ENCODE measurements around the gene PRAMEF12.
"Not testable (repeated sequence)": the region's sequence is repeated elsewhere in the genome, so short reads cannot be mapped to it uniquely, and the experiment has no call there.

Gene PRAMEF12

GRCh38 chr1:12773438-12773837 is at the start of gene PRAMEF12:
Gene PRAMEF12, plus strand, starts transcription at chr1:12773738. Its CDS starts 1,130 bp downstream, at chr1:12774868.
- Histone ChIP-seq H3K9ac (ENCODE audit: low read depth in 1 of 2, low read length in 2 of 2) (no peak within 1 kb of the TSS), H3K27me3 (ENCODE audit: control insufficient read depth in 1 of 2, insufficient read depth in 2 of 2, low read length in 2 of 2) (peaks cover 0 to 3% of the 10 kb centered on the region in 2 donors), H3K4me1 (ENCODE audit: control insufficient read depth in 1 of 2, insufficient read depth in 2 of 2, low read length in 2 of 2) (no peaks in the 10 kb centered on the region), H3K9me3 (ENCODE audit: control insufficient read depth in 1 of 2, low read length in 2 of 2) (no peaks in the 10 kb centered on the region), H3K27ac (ENCODE audit: low read depth, low read length) (no peak within 1 kb of the TSS), H3K36me3 (ENCODE audit: control insufficient read depth in 1 of 2, insufficient read depth in 2 of 2, low read length in 2 of 2) (no peaks in the 10 kb centered on the region), H3K4me3 (ENCODE audit: low read depth in 1 of 2, low read length in 2 of 2) (no peak within 1 kb of the TSS)

DNA sequence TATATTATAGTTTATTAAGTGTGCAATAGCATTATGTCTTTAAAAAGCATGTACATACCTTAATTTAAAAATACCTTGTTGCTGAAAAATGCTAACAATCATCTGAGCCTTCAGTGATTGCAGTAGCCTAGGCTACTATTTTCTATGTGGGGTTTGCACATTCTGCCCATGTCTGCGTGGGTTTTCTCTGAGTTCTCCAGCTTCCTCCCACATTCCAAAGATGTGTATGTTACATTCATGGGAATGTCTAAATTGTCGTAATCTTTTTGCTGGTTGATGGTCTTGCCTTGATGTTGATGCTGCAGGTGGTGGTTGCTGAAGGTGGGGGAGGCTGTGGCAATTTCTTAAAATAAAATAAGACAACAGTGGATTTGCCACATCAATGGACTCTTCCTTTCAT is 45.1 kb upstream of the PRAMEF12 start:
- Histone ChIP-seq H3K4me3 (ENCODE audit: low read depth in 1 of 2, low read length in 2 of 2) (no peak overlapping the region), H3K9ac (ENCODE audit: low read depth in 1 of 2, low read length in 2 of 2) (no peak overlapping the region), H3K4me1 (ENCODE audit: control insufficient read depth in 1 of 2, insufficient read depth in 2 of 2, low read length in 2 of 2) (no peaks in the 10 kb centered on the region), H3K27ac (ENCODE audit: low read depth, low read length) (no peak overlapping the region), H3K27me3 (ENCODE audit: control insufficient read depth in 1 of 2, insufficient read depth in 2 of 2, low read length in 2 of 2) (no peaks in the 10 kb centered on the region), H3K9me3 (ENCODE audit: control insufficient read depth in 1 of 2, low read length in 2 of 2) (peaks cover 0 to 3% of the 10 kb centered on the region in 2 donors), H3K36me3 (ENCODE audit: control insufficient read depth in 1 of 2, insufficient read depth in 2 of 2, low read length in 2 of 2) (no peaks in the 10 kb centered on the region)

- no peaks in the 10 kb centered on the region for H3K27me3 ChIP-seq (ENCODE audit: control insufficient read depth in 1 of 2, insufficient read depth in 2 of 2, low read length in 2 of 2)
- H3K4me1 ChIP-seq (ENCODE audit: control insufficient read depth in 1 of 2, insufficient read depth in 2 of 2, low read length in 2 of 2): no peaks in the 10 kb centered on the region
- H3K4me3 ChIP-seq (ENCODE audit: low read depth in 1 of 2, low read length in 2 of 2): no peak overlapping the region
- H3K9me3 ChIP-seq (ENCODE audit: control insufficient read depth in 1 of 2, low read length in 2 of 2): peaks cover 0 to 3% of the 10 kb centered on the region in 2 donors
- H3K9ac ChIP-seq (ENCODE audit: low read depth in 1 of 2, low read length in 2 of 2): no peak overlapping the region
- H3K27ac ChIP-seq (ENCODE audit: low read depth, low read length): no peak overlapping the region
- H3K36me3 ChIP-seq (ENCODE audit: control insufficient read depth in 1 of 2, insufficient read depth in 2 of 2, low read length in 2 of 2): no peaks in the 10 kb centered on the region
These were observed 43.4 kb upstream of the PRAMEF12 start for GRCh38 chr1:12730156-12730555.

DNA sequence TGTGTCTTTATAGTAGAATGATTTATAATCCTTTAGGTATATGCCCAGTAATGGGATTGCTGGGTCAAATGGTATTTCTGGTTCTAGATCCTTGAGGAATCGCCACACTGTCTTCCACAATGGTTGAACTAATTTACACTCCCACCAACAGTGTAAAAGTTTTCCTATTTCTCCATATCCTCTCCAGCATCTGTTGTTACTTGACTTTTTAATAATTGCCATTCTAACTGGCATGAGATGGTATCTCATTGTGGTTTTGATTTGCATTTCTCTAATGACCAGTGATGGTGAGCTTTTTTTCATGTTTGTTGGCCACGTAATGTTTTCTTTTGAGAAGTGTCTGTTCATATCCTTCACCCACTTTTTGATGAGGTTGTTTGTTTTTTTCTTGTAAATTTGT is 42.5 kb upstream of the PRAMEF12 start:
- not testable (repeated sequence) for H3K4me1 ChIP-seq (ENCODE audit: control insufficient read depth in 1 of 2, insufficient read depth in 2 of 2, low read length in 2 of 2); H3K9me3 ChIP-seq (ENCODE audit: control insufficient read depth in 1 of 2, low read length in 2 of 2); H3K36me3 ChIP-seq (ENCODE audit: control insufficient read depth in 1 of 2, insufficient read depth in 2 of 2, low read length in 2 of 2); H3K27me3 ChIP-seq (ENCODE audit: control insufficient read depth in 1 of 2, insufficient read depth in 2 of 2, low read length in 2 of 2); H3K4me3 ChIP-seq (ENCODE audit: low read depth in 1 of 2, low read length in 2 of 2); H3K27ac ChIP-seq (ENCODE audit: low read depth, low read length); H3K9ac ChIP-seq (ENCODE audit: low read depth in 1 of 2, low read length in 2 of 2)

DNA sequence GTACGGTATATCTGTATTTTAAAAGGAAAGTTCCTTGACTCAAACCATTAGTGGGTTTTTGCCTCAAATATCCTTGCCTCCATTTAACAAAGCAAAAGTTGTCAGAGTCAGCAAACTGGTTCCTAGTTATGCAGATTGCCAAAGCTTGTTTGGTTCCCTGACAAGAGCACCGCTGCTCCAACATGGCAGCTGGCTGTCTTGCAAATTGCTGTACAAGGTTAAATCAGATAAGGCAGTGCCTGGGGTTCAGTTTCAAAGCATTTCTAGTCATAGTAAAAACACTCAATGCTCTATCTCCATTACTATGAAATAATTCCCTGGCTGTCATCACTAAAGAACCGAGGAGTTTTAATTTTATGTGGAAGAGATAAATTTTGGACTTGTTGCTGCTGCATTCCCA is 38.9 kb upstream of the PRAMEF12 start:
- no peaks in the 10 kb centered on the region for H3K36me3 ChIP-seq (ENCODE audit: control insufficient read depth in 1 of 2, insufficient read depth in 2 of 2, low read length in 2 of 2)
- no peak overlapping the region for H3K9ac ChIP-seq (ENCODE audit: low read depth in 1 of 2, low read length in 2 of 2)
- no peaks in the 10 kb centered on the region for H3K4me1 ChIP-seq (ENCODE audit: control insufficient read depth in 1 of 2, insufficient read depth in 2 of 2, low read length in 2 of 2)
- H3K4me3 ChIP-seq (ENCODE audit: low read depth in 1 of 2, low read length in 2 of 2): no peak overlapping the region
- no peak overlapping the region for H3K27ac ChIP-seq (ENCODE audit: low read depth, low read length)
- peaks cover 0 to 3% of the 10 kb centered on the region in 2 donors for H3K9me3 ChIP-seq (ENCODE audit: control insufficient read depth in 1 of 2, low read length in 2 of 2)
- H3K27me3 ChIP-seq (ENCODE audit: control insufficient read depth in 1 of 2, insufficient read depth in 2 of 2, low read length in 2 of 2): no peaks in the 10 kb centered on the region

- H3K36me3 ChIP-seq (ENCODE audit: control insufficient read depth in 1 of 2, insufficient read depth in 2 of 2, low read length in 2 of 2): no peaks in the 10 kb centered on the region
These were observed 34.6 kb upstream of the PRAMEF12 start for GRCh38 chr1:12738934-12739333.

GRCh38 chr1:12739613-12740012 is 33.9 kb upstream of the PRAMEF12 start:
- Histone ChIP-seq H3K9ac (ENCODE audit: low read depth in 1 of 2, low read length in 2 of 2) (no peak overlapping the region), H3K4me1 (ENCODE audit: control insufficient read depth in 1 of 2, insufficient read depth in 2 of 2, low read length in 2 of 2) (no peaks in the 10 kb centered on the region), H3K27me3 (ENCODE audit: control insufficient read depth in 1 of 2, insufficient read depth in 2 of 2, low read length in 2 of 2) (peaks cover 0 to 5% of the 10 kb centered on the region in 2 donors), H3K9me3 (ENCODE audit: control insufficient read depth in 1 of 2, low read length in 2 of 2) (no peaks in the 10 kb centered on the region), H3K36me3 (ENCODE audit: control insufficient read depth in 1 of 2, insufficient read depth in 2 of 2, low read length in 2 of 2) (no peaks in the 10 kb centered on the region), H3K27ac (ENCODE audit: low read depth, low read length) (no peak overlapping the region), H3K4me3 (ENCODE audit: low read depth in 1 of 2, low read length in 2 of 2) (no peak overlapping the region)

More at GRCh38 chr1:12738934-12739333, 34.6 kb upstream of the PRAMEF12 start:
- no peak overlapping the region for H3K9ac ChIP-seq (ENCODE audit: low read depth in 1 of 2, low read length in 2 of 2)
- no peaks in the 10 kb centered on the region for H3K4me1 ChIP-seq (ENCODE audit: control insufficient read depth in 1 of 2, insufficient read depth in 2 of 2, low read length in 2 of 2)
- no peaks in the 10 kb centered on the region for H3K9me3 ChIP-seq (ENCODE audit: control insufficient read depth in 1 of 2, low read length in 2 of 2)
- no peak overlapping the region for H3K4me3 ChIP-seq (ENCODE audit: low read depth in 1 of 2, low read length in 2 of 2)
- H3K27me3 ChIP-seq (ENCODE audit: control insufficient read depth in 1 of 2, insufficient read depth in 2 of 2, low read length in 2 of 2): peaks cover 0 to under 1% of the 10 kb centered on the region in 2 donors
- H3K27ac ChIP-seq (ENCODE audit: low read depth, low read length): no peak overlapping the region

DNA sequence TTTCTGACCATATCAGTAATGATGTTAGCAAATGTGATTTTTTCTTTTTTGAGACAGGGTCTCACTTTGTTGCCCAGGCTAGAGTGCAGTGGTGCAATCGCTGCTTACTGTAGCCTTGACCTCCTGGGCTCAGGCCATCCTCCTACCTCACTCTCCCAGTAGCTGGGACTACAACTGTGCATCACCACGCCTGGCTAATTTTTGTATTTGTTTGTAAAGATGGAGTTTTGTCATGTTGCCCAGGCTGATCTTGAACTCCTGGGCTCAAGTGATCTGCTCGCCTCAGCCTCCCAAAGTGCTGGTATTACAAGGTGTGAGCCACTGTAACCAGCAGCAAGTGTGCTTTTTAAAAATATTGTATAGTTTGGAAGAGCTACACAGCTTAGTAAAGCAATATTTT is 31.6 kb upstream of the PRAMEF12 start:
- Histone ChIP-seq H3K4me3 (ENCODE audit: low read depth in 1 of 2, low read length in 2 of 2) (no peak overlapping the region), H3K27me3 (ENCODE audit: control insufficient read depth in 1 of 2, insufficient read depth in 2 of 2, low read length in 2 of 2) (peaks cover 0 to 5% of the 10 kb centered on the region in 2 donors), H3K9ac (ENCODE audit: low read depth in 1 of 2, low read length in 2 of 2) (no peak overlapping the region), H3K27ac (ENCODE audit: low read depth, low read length) (no peak overlapping the region), H3K36me3 (ENCODE audit: control insufficient read depth in 1 of 2, insufficient read depth in 2 of 2, low read length in 2 of 2) (no peaks in the 10 kb centered on the region), H3K9me3 (ENCODE audit: control insufficient read depth in 1 of 2, low read length in 2 of 2) (no peaks in the 10 kb centered on the region), H3K4me1 (ENCODE audit: control insufficient read depth in 1 of 2, insufficient read depth in 2 of 2, low read length in 2 of 2) (no peaks in the 10 kb centered on the region)

DNA sequence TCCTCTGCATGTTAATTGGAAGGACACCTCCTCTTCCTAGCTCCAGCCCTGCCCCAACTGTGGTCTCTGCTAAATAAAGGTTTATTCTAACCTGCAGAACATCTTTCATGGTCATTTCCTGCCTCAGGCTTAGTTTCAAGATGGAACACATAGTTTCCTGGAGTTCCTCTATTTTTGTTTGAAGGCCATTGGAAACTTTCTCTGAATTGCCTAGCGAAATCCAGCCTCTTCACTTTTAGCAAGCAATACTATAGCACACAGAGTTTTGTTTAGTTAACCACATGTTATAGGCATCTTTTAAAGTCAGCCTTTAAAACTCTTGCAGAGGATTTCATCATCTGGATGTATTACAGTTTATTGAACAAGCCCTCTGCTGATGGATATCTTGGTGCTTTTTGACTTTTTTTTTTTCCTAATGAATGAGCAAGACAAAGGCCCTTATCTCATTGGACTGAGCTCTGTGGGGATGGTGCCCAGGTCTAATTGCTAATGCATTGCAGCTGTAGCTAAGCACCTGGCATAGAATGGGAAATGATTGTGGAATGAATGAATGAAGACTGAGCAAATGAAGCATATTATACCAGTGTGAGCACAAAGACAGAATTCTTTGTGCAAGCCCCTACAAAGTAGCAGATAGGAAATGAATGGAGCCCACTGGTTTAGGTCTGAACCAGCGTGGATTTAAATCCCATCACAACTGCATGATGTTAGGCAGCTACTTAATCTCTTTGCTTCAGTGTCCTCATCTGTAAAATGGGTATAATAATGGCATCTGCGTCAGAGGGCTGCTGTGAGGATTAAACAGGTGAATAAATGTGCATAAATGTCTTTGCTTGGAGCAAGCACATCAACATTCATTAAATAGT is 28.2 kb upstream of the PRAMEF12 start:
- no peak overlapping the region for H3K27ac ChIP-seq (ENCODE audit: low read depth, low read length)
- peaks cover 0 to 5% of the 10 kb centered on the region in 2 donors for H3K27me3 ChIP-seq (ENCODE audit: control insufficient read depth in 1 of 2, insufficient read depth in 2 of 2, low read length in 2 of 2)

DNA sequence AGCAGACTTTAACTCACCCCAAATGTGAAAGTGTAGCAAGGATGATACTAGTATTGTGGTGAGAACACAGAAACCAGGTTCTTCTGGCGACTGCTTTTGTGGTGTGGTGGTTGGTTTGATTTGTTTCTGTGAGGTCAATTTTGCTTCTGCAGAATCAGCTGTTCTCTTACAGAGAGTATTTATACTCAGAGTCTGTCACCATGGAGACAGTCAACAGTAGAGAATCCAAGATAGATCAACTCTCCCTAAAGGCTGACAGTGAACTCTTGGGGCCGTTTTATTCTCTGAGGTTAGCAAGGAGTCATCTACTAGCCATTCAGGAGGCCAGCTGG is 27.6 kb upstream of the PRAMEF12 start, which contains the start of gene CFAP107:
CFAP107 (plus strand) TSS at position 209 of the 332 bp plus-strand sequence. CDS start 231 bp downstream, outside the sequence.
- no peaks in the 10 kb centered on the region for H3K36me3 ChIP-seq (ENCODE audit: control insufficient read depth in 1 of 2, insufficient read depth in 2 of 2, low read length in 2 of 2)
- no peak within 1 kb of the TSS for H3K4me3 ChIP-seq (ENCODE audit: low read depth in 1 of 2, low read length in 2 of 2)
- H3K4me1 ChIP-seq (ENCODE audit: control insufficient read depth in 1 of 2, insufficient read depth in 2 of 2, low read length in 2 of 2): no peaks in the 10 kb centered on the region
- no peak within 1 kb of the TSS for H3K27ac ChIP-seq (ENCODE audit: low read depth, low read length)
- H3K9ac ChIP-seq (ENCODE audit: low read depth in 1 of 2, low read length in 2 of 2): no peak within 1 kb of the TSS
- H3K27me3 ChIP-seq (ENCODE audit: control insufficient read depth in 1 of 2, insufficient read depth in 2 of 2, low read length in 2 of 2): peaks cover 0 to 5% of the 10 kb centered on the region in 2 donors
- H3K9me3 ChIP-seq (ENCODE audit: control insufficient read depth in 1 of 2, low read length in 2 of 2): peaks cover 12 to 15% of the 10 kb centered on the region in 2 donors

More for the DNA sequence above, 28.2 kb upstream of the PRAMEF12 start:
- peaks cover 9 to 15% of the 10 kb centered on the region in 2 donors for H3K9me3 ChIP-seq (ENCODE audit: control insufficient read depth in 1 of 2, low read length in 2 of 2)
- no peak overlapping the region for H3K9ac ChIP-seq (ENCODE audit: low read depth in 1 of 2, low read length in 2 of 2)
- H3K4me3 ChIP-seq (ENCODE audit: low read depth in 1 of 2, low read length in 2 of 2): no peak overlapping the region
- no peaks in the 10 kb centered on the region for H3K4me1 ChIP-seq (ENCODE audit: control insufficient read depth in 1 of 2, insufficient read depth in 2 of 2, low read length in 2 of 2)
- H3K36me3 ChIP-seq (ENCODE audit: control insufficient read depth in 1 of 2, insufficient read depth in 2 of 2, low read length in 2 of 2): no peaks in the 10 kb centered on the region
